ENCODE results near the gene UBA6.

Gene UBA6

GRCh38 chr4:67702166-67702565, 1.2 kb upstream of the UBA6 start:
- H3K4me3 ChIP-seq (replicated peaks; ENCODE audit: low read depth, low read length) = peak overlapping the region; percentile 75
- TF ChIP-seq CTCF (IDR thresholded peaks at IDR 0.05; ENCODE audit: low read depth, low read length, missing control alignments) = no peak
- DNase-seq (ENCODE audit: extremely low read depth, low read depth) = no peak

GRCh38 chr4:67701517-67701850, 529 bp upstream of the UBA6 start:
- H3K4me3 ChIP-seq (replicated peaks; ENCODE audit: low read depth, low read length) = peak overlapping the region; percentile 75
- no peak for TF ChIP-seq CTCF (IDR thresholded peaks at IDR 0.05; ENCODE audit: low read depth, low read length, missing control alignments)
- DNase-seq (ENCODE audit: extremely low read depth, low read depth) = no peak

- no peak for DNase-seq (ENCODE audit: extremely low read depth, low read depth)
- TF ChIP-seq CTCF (IDR thresholded peaks at IDR 0.05; ENCODE audit: low read depth, low read length, missing control alignments) = no peak
- H3K4me3 ChIP-seq (replicated peaks; ENCODE audit: low read depth, low read length) = peak overlapping the region; percentile 75
Observed at GRCh38 chr4:67700116-67700737, 728 bp downstream of the UBA6 start.

- peak overlapping the region; percentile 75 for H3K4me3 ChIP-seq (replicated peaks; ENCODE audit: low read depth, low read length)
- no peak for TF ChIP-seq CTCF (IDR thresholded peaks at IDR 0.05; ENCODE audit: low read depth, low read length, missing control alignments)
- DNase-seq (ENCODE audit: extremely low read depth, low read depth) = no peak
Observed at GRCh38 chr4:67699603-67700002, 1.4 kb downstream of the UBA6 start.

- no peak overlapping the region for H3K4me3 ChIP-seq (replicated peaks; ENCODE audit: low read depth, low read length)
- no peak for DNase-seq (ENCODE audit: extremely low read depth, low read depth)
- no peak for TF ChIP-seq CTCF (IDR thresholded peaks at IDR 0.05; ENCODE audit: low read depth, low read length, missing control alignments)
Observed at GRCh38 chr4:67697860-67698687, 2.9 kb downstream of the UBA6 start.

- no peak overlapping the region for H3K4me3 ChIP-seq (replicated peaks; ENCODE audit: low read depth, low read length)
Observed at GRCh38 chr4:67696061-67696460, 4.9 kb downstream of the UBA6 start.

More at GRCh38 chr4:67696061-67696460, 4.9 kb downstream of the UBA6 start:
- TF ChIP-seq CTCF (IDR thresholded peaks at IDR 0.05; ENCODE audit: low read depth, low read length, missing control alignments) = no peak
- DNase-seq (ENCODE audit: extremely low read depth, low read depth) = no peak
